ENCODE measurements around the gene IL11. TPM values are rescaled to one million over a fixed set of nuclear protein-coding genes. Genes with fewer than 3 reads are reported as not detected.

IL11 gene
- total and polyA plus RNA-seq, 2 of the 13 experiments (the other 11 are each of a cell fraction or from before 2014, with no cell fraction given) = 2.5 to 2.9 TPM

GRCh38 chr19:55353803-55354697, 16.2 kb downstream of the IL11 start (continued):
- no peak for TF ChIP-seq NFE2 (CRISPR knock-in tag; IDR thresholded peaks at IDR 0.05)
- no peak for TF ChIP-seq PRPF4 (IDR thresholded peaks at IDR 0.05; ENCODE audit: low read depth, low read length, poor library complexity, severe bottlenecking)
- no peak for TF ChIP-seq KLF9 (CRISPR knock-in tag; IDR thresholded peaks at IDR 0.05; ENCODE audit: low read depth)
- no peak for TF ChIP-seq ZNF607 (CRISPR knock-in tag; IDR thresholded peaks at IDR 0.05; ENCODE audit: borderline replicate concordance)
- no peak for TF ChIP-seq ZBTB20 (CRISPR knock-in tag; IDR thresholded peaks at IDR 0.05; ENCODE audit: borderline replicate concordance, low read depth)
- no peak for TF ChIP-seq ZNF674 (CRISPR knock-in tag; IDR thresholded peaks at IDR 0.05; ENCODE audit: low read depth)
- TF ChIP-seq ELF4 (CRISPR knock-in tag; IDR thresholded peaks at IDR 0.05; ENCODE audit: borderline replicate concordance) = no peak
- 0 out of 2 replicates have a peak, but pooled peaks have one; percentile 26 for TF ChIP-seq CERS6 (CRISPR knock-in tag; IDR thresholded peaks at IDR 0.05)
- TF ChIP-seq MYNN (CRISPR knock-in tag; IDR thresholded peaks at IDR 0.05; ENCODE audit: low read depth) = no peak
- no peak for TF ChIP-seq FOXO4 (CRISPR knock-in tag; conservative IDR thresholded peaks at IDR 0.05)
- no peak for TF ChIP-seq ZFP62 (CRISPR knock-in tag; IDR thresholded peaks at IDR 0.05)
- TF ChIP-seq TFDP2 (CRISPR knock-in tag; IDR thresholded peaks at IDR 0.05) = no peak
- TF ChIP-seq ZBTB8A (CRISPR knock-in tag; IDR thresholded peaks at IDR 0.05; ENCODE audit: borderline replicate concordance, low read depth) = no peak
- no peak for TF ChIP-seq ZBTB39 (CRISPR knock-in tag; IDR thresholded peaks at IDR 0.05)
- no peak for TF ChIP-seq MAFG (CRISPR knock-in tag; IDR thresholded peaks at IDR 0.05)
- no peak for TF ChIP-seq ZNF460 (CRISPR knock-in tag; IDR thresholded peaks at IDR 0.05; ENCODE audit: borderline replicate concordance)
- TF ChIP-seq TBP (CRISPR knock-in tag; IDR thresholded peaks at IDR 0.05) = no peak
- TF ChIP-seq SMAD9 (CRISPR knock-in tag; IDR thresholded peaks at IDR 0.05) = no peak
- TF ChIP-seq, protein P1, sequence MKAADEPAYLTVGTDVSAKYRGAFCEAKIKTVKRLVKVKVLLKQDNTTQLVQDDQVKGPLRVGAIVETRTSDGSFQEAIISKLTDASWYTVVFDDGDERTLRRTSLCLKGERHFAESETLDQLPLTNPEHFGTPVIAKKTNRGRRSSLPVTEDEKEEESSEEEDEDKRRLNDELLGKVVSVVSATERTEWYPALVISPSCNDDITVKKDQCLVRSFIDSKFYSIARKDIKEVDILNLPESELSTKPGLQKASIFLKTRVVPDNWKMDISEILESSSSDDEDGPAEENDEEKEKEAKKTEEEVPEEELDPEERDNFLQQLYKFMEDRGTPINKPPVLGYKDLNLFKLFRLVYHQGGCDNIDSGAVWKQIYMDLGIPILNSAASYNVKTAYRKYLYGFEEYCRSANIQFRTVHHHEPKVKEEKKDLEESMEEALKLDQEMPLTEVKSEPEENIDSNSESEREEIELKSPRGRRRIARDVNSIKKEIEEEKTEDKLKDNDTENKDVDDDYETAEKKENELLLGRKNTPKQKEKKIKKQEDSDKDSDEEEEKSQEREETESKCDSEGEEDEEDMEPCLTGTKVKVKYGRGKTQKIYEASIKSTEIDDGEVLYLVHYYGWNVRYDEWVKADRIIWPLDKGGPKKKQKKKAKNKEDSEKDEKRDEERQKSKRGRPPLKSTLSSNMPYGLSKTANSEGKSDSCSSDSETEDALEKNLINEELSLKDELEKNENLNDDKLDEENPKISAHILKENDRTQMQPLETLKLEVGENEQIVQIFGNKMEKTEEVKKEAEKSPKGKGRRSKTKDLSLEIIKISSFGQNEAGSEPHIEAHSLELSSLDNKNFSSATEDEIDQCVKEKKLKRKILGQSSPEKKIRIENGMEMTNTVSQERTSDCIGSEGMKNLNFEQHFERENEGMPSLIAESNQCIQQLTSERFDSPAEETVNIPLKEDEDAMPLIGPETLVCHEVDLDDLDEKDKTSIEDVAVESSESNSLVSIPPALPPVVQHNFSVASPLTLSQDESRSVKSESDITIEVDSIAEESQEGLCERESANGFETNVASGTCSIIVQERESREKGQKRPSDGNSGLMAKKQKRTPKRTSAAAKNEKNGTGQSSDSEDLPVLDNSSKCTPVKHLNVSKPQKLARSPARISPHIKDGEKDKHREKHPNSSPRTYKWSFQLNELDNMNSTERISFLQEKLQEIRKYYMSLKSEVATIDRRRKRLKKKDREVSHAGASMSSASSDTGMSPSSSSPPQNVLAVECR (CRISPR knock-in tag; IDR thresholded peaks at IDR 0.05; ENCODE audit: borderline replicate concordance) = peak; percentile 45; the same call in 1 of the 2 replicates
